OCI-LY1 (cell line): ENCODE data around the gene DCBLD2.

Source experiments
- EZH2 ChIP-seq: fragments of 200-600 bp; sonication (generic), shearing (Covaris generic); IDR thresholded peaks from 2 replicates; pipeline ENCODE4 v1.8.0; 2017; ENCODE audit warnings: borderline replicate concordance, mixed run types, mild to moderate bottlenecking, antibody characterized with exemption, low read length, moderate library complexity, mixed read lengths
- TF ChIP-seq, protein P1 (sequence below): fragments of 200-600 bp; sonication (generic), shearing (Covaris generic); IDR thresholded peaks from 2 replicates; pipeline ENCODE4 v1.5.1; 2017; ENCODE audit warnings: mild to moderate bottlenecking, antibody characterized with exemption, low read length, moderate library complexity, mixed read lengths

DNA sequence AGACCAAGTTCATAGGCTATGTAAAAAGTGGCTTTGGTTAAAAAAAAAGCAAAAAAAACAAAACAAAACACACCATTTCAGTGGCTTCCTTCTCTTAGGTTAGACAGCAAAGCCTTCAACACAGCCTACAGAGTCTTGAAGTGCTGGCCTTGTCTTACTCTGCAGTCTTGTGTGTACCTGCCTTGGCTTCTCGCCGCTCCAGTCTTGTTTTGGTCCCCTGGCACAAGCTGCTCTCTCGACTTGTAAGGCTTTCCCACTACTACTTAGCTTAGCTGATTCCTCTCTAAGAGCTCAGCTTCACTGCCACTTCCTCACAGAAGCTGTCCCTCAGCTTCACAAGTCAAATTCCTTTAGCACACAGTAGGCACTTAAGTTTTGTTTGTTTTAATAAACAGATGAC is 75.4 kb downstream of the DCBLD2 start:
- TF ChIP-seq EZH2, result no peak
- TF ChIP-seq, protein P1, sequence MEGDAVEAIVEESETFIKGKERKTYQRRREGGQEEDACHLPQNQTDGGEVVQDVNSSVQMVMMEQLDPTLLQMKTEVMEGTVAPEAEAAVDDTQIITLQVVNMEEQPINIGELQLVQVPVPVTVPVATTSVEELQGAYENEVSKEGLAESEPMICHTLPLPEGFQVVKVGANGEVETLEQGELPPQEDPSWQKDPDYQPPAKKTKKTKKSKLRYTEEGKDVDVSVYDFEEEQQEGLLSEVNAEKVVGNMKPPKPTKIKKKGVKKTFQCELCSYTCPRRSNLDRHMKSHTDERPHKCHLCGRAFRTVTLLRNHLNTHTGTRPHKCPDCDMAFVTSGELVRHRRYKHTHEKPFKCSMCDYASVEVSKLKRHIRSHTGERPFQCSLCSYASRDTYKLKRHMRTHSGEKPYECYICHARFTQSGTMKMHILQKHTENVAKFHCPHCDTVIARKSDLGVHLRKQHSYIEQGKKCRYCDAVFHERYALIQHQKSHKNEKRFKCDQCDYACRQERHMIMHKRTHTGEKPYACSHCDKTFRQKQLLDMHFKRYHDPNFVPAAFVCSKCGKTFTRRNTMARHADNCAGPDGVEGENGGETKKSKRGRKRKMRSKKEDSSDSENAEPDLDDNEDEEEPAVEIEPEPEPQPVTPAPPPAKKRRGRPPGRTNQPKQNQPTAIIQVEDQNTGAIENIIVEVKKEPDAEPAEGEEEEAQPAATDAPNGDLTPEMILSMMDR, result no peak
